Activated B cell treated with CpG ODN at 0.5 μM for 24 hours (primary cell): ENCODE results near the gene ST8SIA2. TPM values are rescaled to one million over a fixed set of nuclear protein-coding genes. Genes with fewer than 3 reads are reported as not detected.
"Not testable (repeated sequence)": the region's sequence is repeated elsewhere in the genome, so short reads cannot be mapped to it uniquely, and the experiment has no call there.

Experiments
- ATAC-seq: fragments of 200-7000 bp; cut with Tn5 transposase; one replicate; pipeline ENCODE4 v1.10.0; 2021; ENCODE audit warnings: low read depth, mild to moderate bottlenecking, moderate library complexity
- CTCF ChIA-PET: fragments of 350-600 bp; sonication (Branson Sonifier 250); formaldehyde crosslinking; loops from one replicate; lab custom pipeline; 2021; ENCODE audit warnings: antibody characterized with exemption; lab: Charles Lee
- POLR2A ChIA-PET: fragments of 350-600 bp; sonication (Branson Sonifier 250); formaldehyde crosslinking; loops from one replicate; lab custom pipeline; 2021; ENCODE audit warnings: antibody characterized with exemption; lab: Charles Lee
- DNase-seq: peaks from one replicate; pipeline ENCODE4 v3.0.0; 2022
- H3K27ac Mint-ChIP-seq: one replicate; pipeline ENCODE4 v1.8.0; 2020; ENCODE audit warnings: mixed read lengths
- H3K27me3 Mint-ChIP-seq: one replicate; pipeline ENCODE4 v1.8.0; 2021; ENCODE audit warnings: mixed read lengths
- H3K36me3 Mint-ChIP-seq: one replicate; pipeline ENCODE4 v1.8.0; 2021; ENCODE audit warnings: low read depth, mixed read lengths
- H3K4me1 Mint-ChIP-seq: one replicate; pipeline ENCODE4 v1.8.0; 2021; ENCODE audit warnings: mixed read lengths
- H3K4me3 Mint-ChIP-seq: one replicate; pipeline ENCODE4 v1.8.0; 2020; ENCODE audit warnings: mild to moderate bottlenecking, mixed read lengths
- H3K9me3 Mint-ChIP-seq: one replicate; pipeline ENCODE4 v1.8.0; 2020; ENCODE audit warnings: mixed read lengths
- intact Hi-C: fragments of 100-400 bp; cut with micrococcal nuclease; formaldehyde crosslinking; loops from one replicate; pipeline ENCODE4 v1.15.1; 2024
- total RNA-seq: library from RNA; stranded (reverse); gene quantifications from 2 replicates; pipeline ENCODE4 v1.2.3, GENCODE V29; 2022
- TF ChIP-seq, protein P1 (sequence below): fragments of 200-600 bp; IDR thresholded peaks from one replicate; pipeline ENCODE4 v1.8.0; 2022; ENCODE audit warnings: antibody characterized with exemption, mild to moderate bottlenecking

Gene ST8SIA2
- total RNA-seq, 1 donor from 2014 or later = not detected

- DNase-seq (no peak), ATAC-seq (no peak)
- ChIA-PET CTCF (no interaction called here), POLR2A (no interaction called here)
- no peaks in the 10 kb centered on the region for H3K9me3 Mint-ChIP-seq
- intact Hi-C loops = no loop called here
- no peaks in the 10 kb centered on the region for H3K4me1 Mint-ChIP-seq
- no peaks in the 10 kb centered on the region for H3K36me3 Mint-ChIP-seq
- no peak overlapping the region for H3K4me3 Mint-ChIP-seq
- TF ChIP-seq, protein P1, sequence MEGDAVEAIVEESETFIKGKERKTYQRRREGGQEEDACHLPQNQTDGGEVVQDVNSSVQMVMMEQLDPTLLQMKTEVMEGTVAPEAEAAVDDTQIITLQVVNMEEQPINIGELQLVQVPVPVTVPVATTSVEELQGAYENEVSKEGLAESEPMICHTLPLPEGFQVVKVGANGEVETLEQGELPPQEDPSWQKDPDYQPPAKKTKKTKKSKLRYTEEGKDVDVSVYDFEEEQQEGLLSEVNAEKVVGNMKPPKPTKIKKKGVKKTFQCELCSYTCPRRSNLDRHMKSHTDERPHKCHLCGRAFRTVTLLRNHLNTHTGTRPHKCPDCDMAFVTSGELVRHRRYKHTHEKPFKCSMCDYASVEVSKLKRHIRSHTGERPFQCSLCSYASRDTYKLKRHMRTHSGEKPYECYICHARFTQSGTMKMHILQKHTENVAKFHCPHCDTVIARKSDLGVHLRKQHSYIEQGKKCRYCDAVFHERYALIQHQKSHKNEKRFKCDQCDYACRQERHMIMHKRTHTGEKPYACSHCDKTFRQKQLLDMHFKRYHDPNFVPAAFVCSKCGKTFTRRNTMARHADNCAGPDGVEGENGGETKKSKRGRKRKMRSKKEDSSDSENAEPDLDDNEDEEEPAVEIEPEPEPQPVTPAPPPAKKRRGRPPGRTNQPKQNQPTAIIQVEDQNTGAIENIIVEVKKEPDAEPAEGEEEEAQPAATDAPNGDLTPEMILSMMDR = no peak
- H3K27me3 Mint-ChIP-seq = no peaks in the 10 kb centered on the region
- no peak overlapping the region for H3K27ac Mint-ChIP-seq
Observed at GRCh38 chr15:92467245-92467644, 73.6 kb downstream of the ST8SIA2 start.

DNA sequence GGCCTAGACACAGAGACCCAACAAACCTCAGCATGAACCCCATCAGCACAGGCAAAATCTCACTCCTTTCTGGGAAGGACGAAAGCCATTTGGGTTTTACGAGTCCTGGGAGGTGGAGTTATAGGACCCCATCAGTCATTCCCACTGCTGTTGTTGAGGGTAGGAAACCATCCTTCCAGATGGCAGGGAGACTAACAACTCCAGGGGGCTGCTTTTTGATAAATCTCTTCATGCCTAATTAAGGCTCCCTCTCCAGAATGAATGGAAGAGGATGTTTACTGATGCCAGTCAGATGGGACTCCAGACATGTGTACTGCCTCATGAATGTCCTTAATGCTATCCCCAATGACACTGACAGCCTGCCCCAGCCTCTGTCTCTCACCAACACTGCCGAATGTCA, 75.3 kb downstream of the ST8SIA2 start:
- Mint-ChIP-seq H3K4me3 (no peak overlapping the region), H3K9me3 (no peaks in the 10 kb centered on the region), H3K4me1 (no peaks in the 10 kb centered on the region), H3K27me3 (no peaks in the 10 kb centered on the region), H3K36me3 (no peaks in the 10 kb centered on the region), H3K27ac (no peak overlapping the region)
- DNase-seq (no peak), ATAC-seq (no peak)
- POLR2A ChIA-PET = no interaction called here
- intact Hi-C loops = no loop called here
- TF ChIP-seq, protein P1 = no peak
- CTCF ChIA-PET = no interaction called here

- Mint-ChIP-seq H3K27me3 (no peaks in the 10 kb centered on the region), H3K4me3 (no peak overlapping the region), H3K36me3 (no peaks in the 10 kb centered on the region), H3K4me1 (no peaks in the 10 kb centered on the region), H3K27ac (no peak overlapping the region), H3K9me3 (no peaks in the 10 kb centered on the region)
- no peak for ATAC-seq
- intact Hi-C loops = no loop called here
- CTCF ChIA-PET = no interaction called here
- no peak for DNase-seq
- POLR2A ChIA-PET = no interaction called here
- TF ChIP-seq, protein P1 = no peak
Observed at GRCh38 chr15:92471288-92471687, 77.6 kb downstream of the ST8SIA2 start.

DNA sequence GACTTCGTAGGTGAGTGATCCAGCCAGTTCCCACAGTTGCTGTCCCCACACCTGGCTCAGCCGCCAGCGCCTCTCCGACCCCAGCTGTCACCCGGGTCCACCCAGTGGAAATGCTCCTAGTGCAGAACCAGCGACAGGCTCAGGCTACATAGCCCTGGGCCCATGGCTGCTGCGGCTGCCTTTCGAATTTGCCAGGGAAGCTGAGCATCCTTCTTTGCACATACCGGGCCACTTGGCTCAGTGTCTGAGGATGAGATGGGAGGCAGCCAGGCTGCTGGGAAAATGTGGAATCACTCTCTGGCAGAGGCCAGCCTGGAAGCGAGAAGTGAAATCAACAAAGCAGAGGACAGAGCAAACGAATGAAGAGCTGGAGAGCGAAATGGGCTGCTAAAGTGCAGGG, 80.1 kb downstream of the ST8SIA2 start:
- Mint-ChIP-seq H3K36me3 (no peaks in the 10 kb centered on the region), H3K9me3 (no peaks in the 10 kb centered on the region), H3K4me1 (no peaks in the 10 kb centered on the region), H3K4me3 (no peak overlapping the region), H3K27ac (no peak overlapping the region), H3K27me3 (peaks cover 2% of the 10 kb centered on the region)
- ChIA-PET CTCF (no interaction called here), POLR2A (no interaction called here)
- ATAC-seq (no peak), DNase-seq (no peak)
- intact Hi-C loops = no loop called here
- TF ChIP-seq, protein P1 = no peak

DNA sequence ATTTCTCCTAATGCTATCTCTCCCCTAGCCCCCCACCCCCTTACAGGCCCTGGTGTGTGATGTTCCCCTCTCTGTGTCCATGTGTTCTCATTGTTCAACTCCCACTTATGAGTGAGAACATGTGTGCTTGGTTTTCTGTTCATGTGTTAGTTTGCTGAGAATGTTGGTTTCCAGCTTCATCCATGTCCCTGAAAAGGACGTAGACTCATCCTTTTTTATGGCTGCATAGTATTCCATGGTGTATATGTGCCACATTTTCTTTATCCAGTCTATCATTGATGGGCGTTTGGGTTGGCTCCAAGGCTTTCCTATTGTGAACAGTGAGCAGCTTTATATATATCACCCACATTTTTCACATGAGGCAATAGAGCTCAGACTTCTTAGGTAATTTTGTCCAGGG, 86.0 kb downstream of the ST8SIA2 start:
- CTCF ChIA-PET, H3K36me3 Mint-ChIP-seq, H3K27me3 Mint-ChIP-seq, DNase-seq, intact Hi-C loops, ATAC-seq, H3K9me3 Mint-ChIP-seq, H3K27ac Mint-ChIP-seq, POLR2A ChIA-PET, H3K4me3 Mint-ChIP-seq, H3K4me1 Mint-ChIP-seq: not testable (repeated sequence)

- Mint-ChIP-seq H3K27ac (no peak overlapping the region), H3K36me3 (no peaks in the 10 kb centered on the region), H3K4me3 (no peak overlapping the region), H3K27me3 (peaks cover 2% of the 10 kb centered on the region), H3K9me3 (no peaks in the 10 kb centered on the region), H3K4me1 (no peaks in the 10 kb centered on the region)
- POLR2A ChIA-PET = no interaction called here
- TF ChIP-seq, protein P1 = no peak
- ATAC-seq = no peak
- intact Hi-C loops = no loop called here
- DNase-seq = no peak
- CTCF ChIA-PET = no interaction called here
Observed at GRCh38 chr15:92480361-92480760, 86.7 kb downstream of the ST8SIA2 start.
